ENCODE measurements around the gene SERPINA3.

- TF ChIP-seq EZH2 (IDR thresholded peaks at IDR 0.05; ENCODE audit: insufficient read depth, poor library complexity, severe bottlenecking) (no peak), EZH2phosphoT487 (IDR thresholded peaks at IDR 0.05; ENCODE audit: insufficient read depth, low read depth) (no peak)
These were observed 53.4 kb downstream of the SERPINA3 start for GRCh38 chr14:94665544-94665943.
